LoVo (cell line): ENCODE results near the gene RAMP3.

Experiments
- DNase-seq: peaks from one replicate; pipeline ENCODE4 v3.0.0-alpha.2; 2016; ENCODE audit warnings: low spot score

Gene RAMP3

DNA sequence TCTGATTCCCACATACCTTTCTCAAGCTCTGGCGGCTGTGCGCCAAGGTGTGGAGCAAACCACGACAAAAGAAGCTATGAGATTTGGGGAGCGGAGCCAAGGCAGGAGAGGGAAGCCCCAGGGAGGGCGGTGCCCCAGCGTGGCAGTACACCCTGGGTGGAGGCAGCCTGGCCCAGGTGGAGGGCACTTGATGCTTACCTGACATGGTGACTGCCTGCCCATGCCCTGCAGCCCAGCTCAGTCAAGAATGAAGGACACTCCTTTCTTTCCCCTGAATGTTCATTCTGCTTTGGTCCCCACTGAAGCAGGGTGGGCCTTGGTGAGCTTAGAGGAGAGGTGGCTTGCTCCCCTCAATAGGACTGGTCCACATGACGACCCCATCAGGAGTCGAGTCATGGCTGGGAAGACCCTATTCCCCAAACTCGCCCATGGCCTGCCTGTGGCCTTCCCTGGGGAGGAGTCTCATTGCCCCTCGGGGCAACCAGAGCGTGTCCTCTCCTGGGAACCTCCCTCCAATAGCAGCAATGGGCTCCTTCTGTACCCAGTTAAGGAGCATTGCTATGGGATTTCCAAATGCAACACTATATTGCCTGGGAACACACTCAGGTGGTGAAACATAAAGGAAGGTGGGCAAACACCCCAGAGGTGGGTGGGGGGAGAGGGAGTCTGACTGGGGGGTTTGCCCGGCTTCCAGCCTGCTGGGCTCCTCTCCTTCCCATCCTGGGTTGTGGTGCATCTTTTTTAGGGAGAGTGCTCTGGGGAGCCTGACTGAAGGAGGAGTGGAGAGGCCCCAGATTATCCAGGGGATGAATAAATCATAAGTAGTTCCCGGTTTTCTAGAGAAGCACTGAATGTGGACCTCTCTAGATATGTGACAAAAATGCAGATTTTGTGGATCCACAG is 22.7 kb downstream of the RAMP3 start:
- no peak for DNase-seq

DNA sequence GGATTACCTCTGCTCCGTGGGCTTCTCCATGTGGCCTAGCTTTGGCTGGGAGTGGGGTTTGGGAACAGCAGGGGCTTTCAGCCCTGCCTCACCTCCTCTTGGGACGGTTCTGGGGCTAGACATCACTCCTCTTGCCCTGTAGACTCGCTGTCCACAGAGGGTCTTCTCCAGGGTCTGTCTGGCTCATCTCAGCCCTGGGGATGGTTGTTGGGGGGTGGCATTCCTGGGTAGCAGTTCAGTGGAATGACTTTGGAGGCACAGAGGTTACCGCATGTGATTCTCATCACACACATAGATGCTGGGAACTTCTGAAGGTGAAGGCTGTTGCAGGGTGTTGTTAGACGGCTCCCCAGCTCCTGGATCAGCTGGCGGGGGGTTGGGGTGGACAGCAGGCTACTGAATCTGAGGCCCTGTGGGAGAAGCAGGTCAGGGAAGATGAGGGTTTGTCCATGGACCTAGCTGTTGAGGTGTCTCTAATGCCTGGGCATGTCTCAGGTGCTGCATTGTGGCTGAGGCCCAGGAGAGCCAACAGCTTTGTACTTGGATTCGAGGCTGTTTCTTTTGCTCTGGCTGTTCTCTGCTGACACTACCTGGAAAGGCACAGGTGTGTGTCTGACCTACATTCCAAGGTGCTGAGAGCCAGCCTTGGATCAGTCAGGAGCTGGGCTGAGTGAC is 23.8 kb downstream of the RAMP3 start:
- no peak for DNase-seq

DNA sequence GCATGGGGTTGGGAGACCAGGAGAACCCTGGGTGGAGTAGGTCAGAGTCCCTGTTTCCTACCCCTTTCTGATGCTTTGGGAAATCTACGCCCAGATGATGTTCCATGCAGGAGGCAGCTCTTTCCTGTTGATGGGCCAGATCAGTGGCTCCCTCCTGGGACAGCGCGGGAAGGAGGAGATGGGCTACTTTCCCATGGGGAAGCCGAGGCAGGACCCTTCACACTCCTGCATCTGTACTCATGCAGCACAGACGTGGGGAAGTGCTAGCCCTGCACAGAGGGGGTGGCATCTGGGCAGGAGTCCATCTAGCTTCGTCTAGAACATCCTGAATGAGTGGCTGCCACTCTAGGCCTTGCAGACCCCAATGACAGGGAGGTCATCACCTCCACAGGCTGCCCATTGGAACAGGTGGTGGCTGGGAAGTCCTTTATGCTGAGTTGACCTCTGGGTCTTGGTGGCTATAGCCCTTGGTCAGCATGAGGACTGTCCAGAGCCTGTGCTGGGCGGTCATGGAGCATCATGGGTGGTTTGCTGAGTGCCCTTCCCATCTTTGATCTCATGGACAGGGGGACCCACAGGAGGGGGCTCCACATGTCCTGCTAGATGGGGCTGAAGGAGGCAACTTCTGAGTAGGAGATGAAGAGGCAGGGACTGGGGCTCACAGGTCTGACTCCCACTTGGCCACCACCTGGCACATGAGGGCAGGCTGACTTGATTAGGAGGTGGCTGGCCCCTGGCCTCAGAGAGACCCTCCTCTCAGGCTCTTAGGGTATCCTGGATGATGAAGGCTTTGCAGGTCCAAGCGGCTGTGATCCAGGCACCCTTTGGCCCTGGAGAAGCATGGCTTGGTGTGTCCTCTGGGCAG is 24.6 kb downstream of the RAMP3 start:
- no peak for DNase-seq

DNA sequence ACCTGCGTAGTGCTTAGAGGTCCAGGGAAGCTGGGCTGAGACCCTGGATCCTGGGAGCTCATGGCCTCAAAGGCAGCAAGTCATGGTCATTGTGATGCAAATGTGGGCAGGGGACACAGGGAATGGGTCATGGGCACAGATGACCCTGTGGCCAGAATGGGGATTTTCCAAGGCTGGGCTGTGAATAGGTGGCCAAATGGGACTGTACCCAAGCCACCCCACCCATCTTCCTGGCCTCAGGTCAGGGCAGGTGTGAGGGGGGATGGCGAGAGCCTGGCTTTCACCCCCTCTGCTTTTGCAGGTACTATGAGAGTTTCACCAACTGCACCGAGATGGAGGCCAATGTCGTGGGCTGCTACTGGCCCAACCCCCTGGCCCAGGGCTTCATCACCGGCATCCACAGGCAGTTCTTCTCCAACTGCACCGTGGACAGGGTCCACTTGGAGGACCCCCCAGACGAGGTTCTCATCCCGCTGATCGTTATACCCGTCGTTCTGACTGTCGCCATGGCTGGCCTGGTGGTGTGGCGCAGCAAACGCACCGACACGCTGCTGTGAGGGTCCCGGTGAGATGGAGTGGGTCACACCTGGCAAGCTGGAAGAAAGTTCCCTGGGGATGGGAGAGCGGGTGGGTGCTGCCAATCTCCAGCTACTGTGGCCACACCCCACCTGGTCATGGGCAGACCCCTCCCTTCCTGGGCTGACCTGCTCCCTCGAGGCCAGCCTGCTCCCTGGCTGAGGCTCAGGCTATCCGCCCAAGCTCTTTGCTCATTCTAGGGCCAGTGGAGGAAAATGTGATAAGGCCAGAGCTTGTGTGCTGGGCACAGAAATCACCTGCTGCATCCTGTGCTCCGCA is 25.5 kb downstream of the RAMP3 start:
- DNase-seq: no peak

DNA sequence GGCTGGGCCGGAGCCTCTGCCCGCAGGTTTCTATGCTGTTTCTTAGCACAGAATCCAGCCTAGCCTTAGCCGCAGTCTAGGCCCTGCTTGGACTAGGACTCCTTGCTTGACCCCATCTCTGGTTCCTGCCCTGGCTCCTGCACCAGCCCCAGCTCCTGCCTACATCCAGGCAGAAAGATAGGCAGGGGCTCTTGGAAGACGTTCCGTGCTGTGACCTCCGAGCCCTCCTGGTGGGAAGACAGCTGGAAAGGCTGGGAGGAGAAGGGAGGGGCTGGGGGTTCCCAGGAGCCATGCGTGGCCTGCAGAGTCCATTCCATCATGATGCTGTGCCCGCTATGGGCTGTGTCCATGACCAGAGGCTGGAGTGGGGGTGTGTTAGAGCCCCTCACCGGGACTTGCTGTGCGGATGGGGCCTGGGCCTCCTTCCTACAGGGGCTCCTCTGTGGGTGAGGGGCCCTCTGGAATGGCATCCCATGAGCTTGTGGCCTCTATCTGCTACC is 26.2 kb downstream of the RAMP3 start:
- DNase-seq: no peak

DNA sequence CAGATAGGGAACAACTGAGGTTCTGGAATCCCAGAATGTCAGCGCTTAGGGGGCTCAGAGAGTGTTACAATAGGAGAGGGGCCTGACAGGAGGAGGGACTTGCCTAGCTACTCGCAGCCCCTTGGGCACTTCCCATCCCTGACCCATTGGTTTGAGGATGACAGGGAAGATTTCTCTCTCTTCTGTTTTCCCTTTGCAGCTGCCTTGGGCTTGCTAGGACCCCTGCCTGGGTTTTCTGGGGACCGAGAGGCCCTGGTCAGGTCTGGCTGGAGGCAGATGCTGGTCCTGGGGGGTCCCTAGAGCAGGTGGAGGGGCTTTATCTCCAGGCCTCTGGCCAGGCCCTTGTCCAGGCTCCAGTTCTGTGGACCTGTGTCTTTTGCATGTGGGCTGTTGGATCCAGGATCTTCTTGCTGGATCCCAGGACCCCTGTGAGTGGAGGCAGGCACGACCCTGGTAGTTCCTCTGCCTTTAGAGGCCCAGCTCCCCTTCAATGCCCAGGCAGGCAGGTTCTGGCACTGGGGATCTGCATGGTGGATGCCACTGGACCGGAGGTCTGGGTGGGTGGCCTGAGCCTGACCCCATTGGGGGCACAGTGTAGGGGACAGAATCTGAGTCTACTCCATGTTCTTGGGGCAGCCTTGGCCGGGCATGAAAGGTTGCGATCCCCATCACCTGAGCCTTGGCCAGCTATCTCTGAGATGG is 26.9 kb downstream of the RAMP3 start:
- DNase-seq: no peak

DNA sequence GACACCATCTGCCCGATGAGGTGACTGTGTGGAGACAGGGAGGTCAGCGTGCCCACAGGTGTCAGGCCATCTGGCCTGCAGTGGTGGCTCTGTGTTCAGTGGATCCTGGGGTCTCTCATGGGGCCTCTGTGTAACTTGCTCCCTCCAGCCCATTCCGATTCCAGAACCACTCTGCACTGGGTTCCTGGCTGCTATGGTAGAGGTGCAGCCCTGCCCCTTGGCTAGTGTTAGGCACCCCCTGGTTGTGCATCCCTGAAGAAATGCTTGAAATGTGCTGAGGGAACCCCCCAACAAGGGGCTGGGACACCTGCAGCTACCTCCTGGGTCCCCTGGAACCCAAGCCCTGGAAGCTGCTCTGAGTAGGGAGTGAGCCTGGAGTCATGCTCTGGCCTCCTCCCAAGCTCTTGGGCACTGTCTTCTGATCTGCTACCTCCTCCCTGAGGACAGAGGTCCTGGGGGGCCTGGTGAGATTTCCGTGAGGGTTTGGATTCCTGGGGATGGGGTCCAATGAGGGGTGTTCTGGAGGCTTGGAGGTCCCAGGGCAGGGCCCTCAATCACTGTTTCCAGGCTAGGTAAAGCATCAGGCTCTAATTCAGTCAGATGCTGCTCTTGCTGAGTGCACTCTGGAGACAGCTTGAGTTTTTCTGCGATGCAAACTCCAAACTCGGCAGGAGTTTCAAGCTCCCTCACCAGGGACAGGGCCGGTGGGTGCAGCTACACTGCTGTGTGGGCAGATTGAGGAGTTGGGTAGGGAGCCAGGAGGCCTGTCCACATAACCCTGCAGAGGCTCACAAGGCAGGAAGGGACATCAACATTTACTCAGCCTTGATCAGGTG is 27.7 kb downstream of the RAMP3 start:
- DNase-seq: no peak

DNA sequence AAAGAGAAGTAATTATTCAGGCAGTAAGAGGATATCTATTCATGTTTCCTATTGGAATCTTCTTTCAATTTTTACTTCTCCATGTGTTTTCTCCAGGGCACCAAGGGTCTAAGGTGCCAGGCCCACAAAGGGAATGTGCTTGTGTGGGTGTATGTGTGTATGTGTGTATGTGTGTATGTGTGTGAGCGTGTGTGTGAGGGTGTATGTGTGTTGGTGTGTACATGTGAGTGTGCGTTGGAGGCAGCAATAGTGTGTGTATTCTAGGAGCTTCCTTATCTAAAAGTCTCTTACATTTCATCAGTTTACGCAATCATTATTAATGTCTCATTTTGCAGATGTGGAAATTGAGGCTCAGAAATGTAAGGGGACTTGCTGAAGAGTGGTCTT is 28.3 kb downstream of the RAMP3 start:
- DNase-seq: no peak

DNA sequence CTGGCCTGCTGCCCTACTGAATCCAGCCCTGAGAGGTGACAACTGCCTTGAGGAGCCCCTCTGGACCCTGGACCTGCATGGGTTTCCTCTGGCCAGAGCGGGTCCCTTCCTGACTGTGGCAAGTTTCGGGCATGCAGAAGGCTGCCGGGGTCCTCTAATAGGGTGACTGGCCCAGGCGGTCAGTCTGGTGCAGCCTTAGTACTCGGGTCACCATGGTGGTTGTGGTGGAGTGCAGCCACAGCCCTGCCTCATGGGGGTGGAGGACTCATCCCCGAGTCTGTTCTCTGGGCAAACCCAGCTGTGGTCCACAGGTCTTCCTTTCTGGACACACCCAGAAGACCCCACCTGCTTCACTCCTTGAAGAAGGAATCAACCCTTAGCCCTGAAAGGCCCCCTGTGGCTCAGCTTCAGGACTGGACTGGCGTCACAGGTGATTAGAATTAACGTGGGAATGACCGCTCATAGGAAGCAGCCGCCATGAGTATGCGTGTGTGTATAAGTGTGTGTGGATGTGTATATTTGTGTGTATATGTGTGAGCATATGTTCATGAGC is 28.7 kb downstream of the RAMP3 start:
- no peak for DNase-seq

DNA sequence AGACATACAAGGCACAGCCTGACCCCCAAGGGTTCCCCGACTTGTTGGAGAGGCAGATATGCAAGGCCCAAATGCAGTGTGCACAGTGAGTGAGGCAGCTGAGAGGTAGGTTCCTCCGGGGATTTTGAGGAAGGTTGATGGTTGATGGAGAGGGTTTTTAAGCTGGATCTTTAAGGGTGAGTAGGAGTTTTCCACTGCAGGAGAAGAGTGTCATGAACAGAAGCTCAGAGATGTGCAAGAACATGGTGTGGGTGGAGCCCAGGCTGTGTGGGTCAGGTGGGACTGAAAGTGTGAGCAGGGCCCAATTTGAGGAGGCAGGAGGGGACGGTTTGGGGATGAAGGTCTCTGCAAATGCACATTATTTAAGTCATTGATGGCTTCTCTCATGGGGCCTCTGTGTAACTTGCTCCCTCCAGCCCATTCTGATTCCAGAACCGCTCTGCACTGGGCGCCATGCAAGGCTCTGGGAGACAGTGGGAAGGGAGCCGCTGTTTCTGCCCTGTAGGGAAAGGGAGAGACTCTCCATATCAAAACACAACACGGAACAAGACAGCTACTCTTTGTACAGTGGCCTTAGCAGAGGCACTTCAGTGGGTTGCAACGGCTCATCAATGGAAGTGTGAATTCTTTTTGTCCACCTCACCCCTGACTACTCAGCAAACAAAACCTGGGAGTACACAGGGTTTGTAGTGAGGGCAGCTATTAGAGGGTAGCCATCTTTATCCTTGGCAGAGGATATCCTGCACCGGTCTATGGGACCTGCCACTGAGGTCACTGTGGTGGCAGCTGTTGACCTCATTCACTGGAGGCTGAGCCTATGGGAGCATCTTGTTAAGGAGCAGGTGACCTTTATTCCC is 29.7 kb downstream of the RAMP3 start:
- no peak for DNase-seq

DNA sequence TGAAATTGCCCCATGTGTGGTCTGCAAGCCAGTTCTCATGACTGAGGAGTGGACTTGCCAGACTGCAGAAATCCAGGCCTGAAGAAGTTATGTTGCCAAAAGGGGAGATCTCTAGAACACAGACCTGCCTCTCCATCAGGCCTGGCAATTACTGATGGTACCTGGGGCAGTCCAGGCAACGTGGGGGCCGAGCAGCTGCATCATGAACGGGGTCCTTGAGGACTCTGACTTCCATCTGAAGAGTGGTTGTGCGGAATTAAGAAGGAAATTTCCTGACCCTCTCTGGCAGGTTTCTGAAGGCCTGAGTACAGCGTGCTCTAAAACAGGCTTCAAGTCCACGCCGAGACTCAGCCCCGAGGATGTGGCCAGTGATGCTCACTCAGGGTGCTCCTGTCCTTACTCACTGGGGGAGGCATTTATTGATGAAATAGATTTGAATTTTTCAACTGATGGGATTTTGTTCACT is 30.4 kb downstream of the RAMP3 start:
- DNase-seq: no peak

DNA sequence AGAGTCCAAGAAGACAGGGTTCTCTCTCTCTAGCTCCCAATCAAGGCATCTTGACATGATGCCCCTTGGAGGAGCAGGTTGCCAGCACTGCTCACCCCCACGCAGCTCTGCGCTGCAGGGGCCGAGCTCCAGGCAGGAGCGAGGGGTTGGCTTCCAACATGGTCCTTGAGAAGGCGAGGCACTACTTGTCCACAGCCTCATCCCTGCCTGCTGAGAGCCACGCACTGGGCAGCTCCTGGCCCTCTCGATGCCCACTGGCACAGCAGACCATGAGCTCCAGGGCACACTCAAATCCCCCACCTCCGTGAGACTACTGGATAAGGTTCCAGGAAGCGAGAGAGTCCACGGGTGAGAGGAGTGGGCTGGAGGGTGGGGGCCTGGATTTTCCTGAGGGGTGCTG is 31.1 kb downstream of the RAMP3 start:
- DNase-seq: no peak

DNA sequence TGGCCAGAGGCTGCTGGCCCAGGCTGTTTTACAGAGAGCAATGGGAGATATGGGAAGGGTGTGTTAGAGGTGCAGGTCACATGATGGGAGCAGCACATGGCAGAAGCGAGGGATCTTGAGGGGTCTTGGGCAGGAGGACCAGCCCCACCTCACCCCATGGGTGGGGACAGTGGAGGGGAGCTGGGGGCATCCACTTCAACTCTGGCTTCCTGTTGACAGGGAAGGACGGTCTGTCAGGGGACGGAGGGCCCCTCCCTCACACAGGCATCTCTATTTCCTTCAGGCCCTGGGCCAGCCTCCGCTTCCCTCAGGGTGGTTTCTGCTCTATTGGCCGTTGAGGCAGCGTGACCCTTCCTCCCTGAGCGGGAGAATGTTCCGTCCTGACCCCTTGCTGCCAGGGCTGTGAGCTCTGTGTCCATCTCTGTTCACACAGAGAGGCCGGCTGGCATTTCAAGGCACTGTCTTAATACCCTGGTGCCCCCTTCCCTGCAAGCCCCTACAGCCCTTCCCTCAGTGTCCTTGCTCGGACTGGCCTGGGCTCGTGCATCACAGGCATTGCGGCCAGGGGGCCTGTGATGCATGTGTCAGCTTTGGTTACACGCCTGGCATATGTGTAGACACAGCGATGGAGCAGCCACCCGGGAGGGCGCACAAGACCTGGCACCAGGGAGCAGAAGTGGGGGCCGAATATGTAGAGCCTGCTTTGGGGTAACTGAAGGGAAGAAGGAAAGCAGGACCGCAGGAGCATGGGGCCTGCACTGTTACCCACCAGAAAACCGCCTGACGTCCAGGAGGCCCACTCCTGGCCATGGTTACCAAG is 31.8 kb downstream of the RAMP3 start:
- DNase-seq: no peak

DNA sequence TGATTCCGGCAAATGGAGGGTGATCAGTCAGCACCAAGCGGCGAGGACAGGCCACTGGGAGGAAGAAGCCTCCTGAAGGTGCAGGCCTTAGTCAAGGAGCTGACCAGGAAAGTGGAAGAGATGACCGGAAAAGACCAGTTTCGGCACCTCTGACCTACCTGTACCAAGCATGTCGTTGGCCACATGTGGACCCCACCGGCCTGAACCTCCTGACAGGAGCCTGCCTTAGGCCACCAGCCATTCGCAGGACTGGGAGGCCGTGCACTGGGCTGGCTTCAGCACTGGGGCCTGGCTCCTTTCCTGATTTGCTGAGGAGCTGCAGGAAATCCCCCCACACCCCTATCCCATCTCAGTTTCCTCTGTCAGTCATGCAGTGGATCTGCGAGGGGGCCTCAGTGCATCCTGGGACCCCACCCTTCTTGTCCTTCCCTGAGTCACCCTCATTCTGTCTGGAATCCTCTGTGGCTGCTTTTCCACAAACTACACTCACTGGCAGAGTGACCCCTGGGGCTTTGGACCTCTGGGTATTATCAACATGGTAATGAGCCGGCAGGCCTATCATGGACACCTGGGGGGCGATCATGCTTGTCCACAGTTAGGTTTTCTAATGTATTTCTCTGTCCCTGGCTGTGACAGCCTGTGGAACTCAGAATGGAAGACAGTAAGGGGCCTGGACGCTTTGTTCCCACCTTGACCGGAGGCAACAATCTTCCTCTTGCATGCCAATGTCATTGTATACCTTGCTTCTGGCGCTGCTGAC is 33.0 kb downstream of the RAMP3 start:
- DNase-seq: no peak

DNA sequence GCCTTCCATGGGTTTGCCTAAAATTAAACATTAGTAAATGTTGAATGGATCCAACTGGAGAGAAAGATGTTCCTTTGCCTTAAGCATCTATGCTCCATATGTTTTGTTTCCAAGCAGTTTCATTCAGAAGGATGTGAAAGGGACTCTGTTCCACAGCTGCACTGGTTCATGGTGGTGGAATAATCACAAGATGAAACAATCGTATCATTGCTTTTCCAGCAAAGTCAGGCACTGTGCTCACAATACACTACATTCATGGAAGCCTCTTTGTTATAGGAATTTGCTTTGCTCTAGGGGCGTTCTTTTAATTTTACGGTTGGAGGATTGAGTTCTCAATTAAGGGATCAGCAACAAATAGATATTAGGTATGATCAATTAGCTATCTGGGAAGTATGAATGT is 33.8 kb downstream of the RAMP3 start:
- DNase-seq: no peak

DNA sequence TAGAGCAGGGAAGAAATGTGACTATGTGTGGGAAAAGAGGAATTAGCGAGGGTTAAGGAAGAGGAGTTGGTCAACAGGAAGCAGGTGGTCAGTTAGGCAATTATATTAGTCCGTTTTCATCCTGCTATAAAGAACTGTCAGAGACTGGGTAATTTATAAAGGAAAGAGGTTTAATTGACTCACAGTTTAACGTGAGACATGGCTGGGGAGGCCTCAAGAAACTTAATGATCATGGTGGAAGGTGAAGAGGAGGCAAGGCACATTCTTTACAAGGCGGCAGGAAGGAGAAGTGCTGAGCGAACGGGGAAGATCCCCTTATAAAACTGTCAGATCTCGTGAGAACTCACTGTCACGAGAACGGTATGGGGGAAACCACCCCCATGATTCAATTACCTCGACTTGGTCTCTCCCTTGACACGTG is 35.0 kb downstream of the RAMP3 start:
- DNase-seq: no peak

DNA sequence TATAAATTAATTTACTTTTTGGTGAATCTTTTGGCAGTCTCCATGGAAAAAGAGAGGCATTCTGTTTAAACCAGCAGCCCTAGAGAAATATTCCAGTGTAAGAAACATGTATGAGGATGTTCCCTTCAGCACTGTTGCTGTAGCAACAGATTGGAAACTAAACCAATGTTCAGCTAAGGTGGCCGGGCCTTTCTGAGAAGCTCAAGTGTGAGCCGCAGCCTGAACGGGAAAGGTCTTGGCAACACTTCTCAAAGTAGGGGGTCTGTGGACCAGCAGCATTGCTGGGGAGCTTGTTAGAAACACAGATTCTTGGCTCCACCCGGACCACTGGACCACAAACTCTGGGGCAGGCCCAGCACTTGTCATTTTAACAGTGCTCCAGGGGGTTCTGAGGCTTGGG is 36.2 kb downstream of the RAMP3 start:
- no peak for DNase-seq
